Measurements from ENCODE around the gene MILR1. TPM values are rescaled to one million over a fixed set of nuclear protein-coding genes. Genes with fewer than 3 reads are reported as not detected.

The MILR1 gene
- total RNA-seq = under 1 TPM in 1 of 2 donors, not detected in 1; 0.80 TPM
- polyA plus RNA-seq (2013, experiment 1 of 2) = not detected
- not detected for polyA plus RNA-seq (2013, experiment 2 of 2)
- long read RNA-seq, experiment 1 = 0 reads
- long read RNA-seq, experiment 2 = 0 reads
- long read RNA-seq, experiment 3 = 0 reads
- long read RNA-seq, experiment 4 = 0 reads

DNA sequence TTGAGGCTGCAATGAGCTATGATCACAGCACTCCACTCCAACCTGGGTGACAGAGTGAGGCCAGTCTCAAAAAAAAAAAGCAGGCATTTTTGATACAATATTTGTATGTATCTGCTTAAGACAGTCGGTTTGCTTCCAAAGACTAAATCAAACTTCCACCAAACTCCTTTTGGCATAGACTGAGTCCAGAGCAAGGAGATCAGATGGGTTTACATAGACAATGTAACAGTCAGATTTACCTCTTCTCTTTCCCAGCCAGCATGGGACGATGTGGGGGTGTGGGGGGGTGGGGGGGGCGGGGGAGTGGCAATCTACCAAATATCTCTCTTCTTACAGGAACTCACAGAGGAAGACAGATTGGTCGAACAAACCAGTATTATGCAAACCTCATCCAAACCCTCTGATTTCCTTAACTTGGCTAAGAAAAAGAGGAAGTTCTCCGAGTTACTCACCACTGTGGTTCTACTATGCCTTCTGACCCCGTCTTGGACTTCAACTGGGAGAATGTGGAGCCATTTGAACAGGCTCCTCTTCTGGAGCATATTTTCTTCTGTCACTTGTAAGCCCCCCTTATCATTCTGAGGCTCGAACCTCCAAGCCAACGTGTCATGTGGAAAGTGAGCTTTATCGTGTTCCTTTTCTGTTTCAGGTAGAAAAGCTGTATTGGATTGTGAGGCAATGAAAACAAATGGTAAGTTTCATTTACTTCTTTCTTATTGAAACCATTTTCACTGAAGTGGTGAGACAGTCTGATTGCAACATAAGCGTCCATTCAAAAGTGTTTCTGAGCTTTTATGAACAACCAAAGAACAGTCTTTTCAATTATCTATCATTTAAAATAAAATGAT, at the start of gene MILR1:
Gene MILR1 (plus strand): TSS at position 451 of the 848 bp plus-strand sequence. CDS start 54 bp downstream, at position 505.
- no peak within 1 kb of the TSS for H3K27ac ChIP-seq (ENCODE audit: low read depth, low read length)
- Mint-ChIP-seq H3K9me3 (no peaks in the 10 kb centered on the region), H3K4me1 (no peaks in the 10 kb centered on the region), H3K4me3 (no peak within 1 kb of the TSS), H3K27me3 (ENCODE audit: insufficient read depth) (no peaks in the 10 kb centered on the region), H3K27ac (no peak within 1 kb of the TSS), H3K36me3 (ENCODE audit: low read depth) (no peaks in the 10 kb centered on the region)
- H3K27me3 ChIP-seq (ENCODE audit: control insufficient read depth, insufficient read depth, low read length, poor library complexity, severe bottlenecking) = no peaks in the 10 kb centered on the region
- H3K9ac ChIP-seq (ENCODE audit: extremely low read depth, low read length, poor library complexity, severe bottlenecking) = no peak within 1 kb of the TSS
- no peaks in the 10 kb centered on the region for H3K9me3 ChIP-seq (ENCODE audit: control insufficient read depth, low read length)
- H3K4me3 ChIP-seq (ENCODE audit: low read length) = no peak within 1 kb of the TSS
- WGBS, 2 experiments (ENCODE audit: insufficient coverage in 1 of 2, insufficient read length in 1 of 2) = 90 to 92% methylated on average over 5 to 8 of the region's 10 CpGs
- no peaks in the 10 kb centered on the region for H3K4me1 ChIP-seq (ENCODE audit: control insufficient read depth, insufficient read depth, low read length)
- no peak for DNase-seq
- H3K36me3 ChIP-seq (ENCODE audit: control insufficient read depth, insufficient read depth, low read length) = no peaks in the 10 kb centered on the region
- TF ChIP-seq, protein P1, sequence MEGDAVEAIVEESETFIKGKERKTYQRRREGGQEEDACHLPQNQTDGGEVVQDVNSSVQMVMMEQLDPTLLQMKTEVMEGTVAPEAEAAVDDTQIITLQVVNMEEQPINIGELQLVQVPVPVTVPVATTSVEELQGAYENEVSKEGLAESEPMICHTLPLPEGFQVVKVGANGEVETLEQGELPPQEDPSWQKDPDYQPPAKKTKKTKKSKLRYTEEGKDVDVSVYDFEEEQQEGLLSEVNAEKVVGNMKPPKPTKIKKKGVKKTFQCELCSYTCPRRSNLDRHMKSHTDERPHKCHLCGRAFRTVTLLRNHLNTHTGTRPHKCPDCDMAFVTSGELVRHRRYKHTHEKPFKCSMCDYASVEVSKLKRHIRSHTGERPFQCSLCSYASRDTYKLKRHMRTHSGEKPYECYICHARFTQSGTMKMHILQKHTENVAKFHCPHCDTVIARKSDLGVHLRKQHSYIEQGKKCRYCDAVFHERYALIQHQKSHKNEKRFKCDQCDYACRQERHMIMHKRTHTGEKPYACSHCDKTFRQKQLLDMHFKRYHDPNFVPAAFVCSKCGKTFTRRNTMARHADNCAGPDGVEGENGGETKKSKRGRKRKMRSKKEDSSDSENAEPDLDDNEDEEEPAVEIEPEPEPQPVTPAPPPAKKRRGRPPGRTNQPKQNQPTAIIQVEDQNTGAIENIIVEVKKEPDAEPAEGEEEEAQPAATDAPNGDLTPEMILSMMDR (conservative IDR thresholded peaks at IDR 0.05) = no peak

GRCh38 chr17:64399767-64400156, 49.2 kb upstream of the MILR1 start:
- peaks cover 7% of the 10 kb centered on the region for H3K9me3 Mint-ChIP-seq
- no peak overlapping the region for H3K27ac ChIP-seq (ENCODE audit: low read depth, low read length)
- no peaks in the 10 kb centered on the region for H3K9me3 ChIP-seq (ENCODE audit: control insufficient read depth, low read length)
- no peak overlapping the region for H3K4me3 ChIP-seq (ENCODE audit: low read length)
- no peaks in the 10 kb centered on the region for H3K27me3 ChIP-seq (ENCODE audit: control insufficient read depth, insufficient read depth, low read length, poor library complexity, severe bottlenecking)
- no peak overlapping the region for H3K27ac Mint-ChIP-seq
- DNase-seq = no peak
- H3K4me1 ChIP-seq (ENCODE audit: control insufficient read depth, insufficient read depth, low read length) = no peaks in the 10 kb centered on the region
- no peak overlapping the region for H3K9ac ChIP-seq (ENCODE audit: extremely low read depth, low read length, poor library complexity, severe bottlenecking)
- WGBS, 2 experiments (ENCODE audit: insufficient coverage in 1 of 2, insufficient read length in 1 of 2) = 83% methylated on average over 1 of the region's 1 CpG; no CpG with 5 or more reads in 1 of the 2 experiments
- H3K36me3 Mint-ChIP-seq (ENCODE audit: low read depth) = no peaks in the 10 kb centered on the region
- no peaks in the 10 kb centered on the region for H3K27me3 Mint-ChIP-seq (ENCODE audit: insufficient read depth)
- no peaks in the 10 kb centered on the region for H3K36me3 ChIP-seq (ENCODE audit: control insufficient read depth, insufficient read depth, low read length)
- TF ChIP-seq, protein P1 (conservative IDR thresholded peaks at IDR 0.05) = no peak
- no peak overlapping the region for H3K4me3 Mint-ChIP-seq
- peaks cover 6% of the 10 kb centered on the region for H3K4me1 Mint-ChIP-seq

DNA sequence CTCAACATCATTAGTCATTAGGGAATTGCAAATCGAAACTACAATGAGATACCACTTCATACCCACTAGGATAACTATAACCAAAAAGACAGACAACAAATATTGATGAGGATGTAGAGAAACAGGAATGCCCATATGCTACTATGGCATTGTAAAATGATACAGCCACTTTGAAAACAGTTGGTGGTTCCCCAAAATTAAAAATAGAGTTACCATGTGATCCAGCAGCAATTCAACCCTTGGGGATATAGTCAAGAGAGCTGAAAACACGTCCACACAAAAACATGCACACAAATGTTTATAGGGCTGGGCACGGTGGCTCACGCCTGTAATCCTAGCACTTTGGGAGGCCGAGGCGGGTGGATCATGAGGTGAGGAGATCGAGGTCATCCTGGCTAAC, 48.3 kb upstream of the MILR1 start:
- H3K9ac ChIP-seq (ENCODE audit: extremely low read depth, low read length, poor library complexity, severe bottlenecking) = no peak overlapping the region
- Mint-ChIP-seq H3K9me3 (peaks cover 7% of the 10 kb centered on the region), H3K27me3 (ENCODE audit: insufficient read depth) (no peaks in the 10 kb centered on the region)

More for the DNA sequence above, 48.3 kb upstream of the MILR1 start:
- no peak overlapping the region for H3K27ac Mint-ChIP-seq
- no peak overlapping the region for H3K4me3 Mint-ChIP-seq
- no peaks in the 10 kb centered on the region for H3K27me3 ChIP-seq (ENCODE audit: control insufficient read depth, insufficient read depth, low read length, poor library complexity, severe bottlenecking)
- H3K36me3 ChIP-seq (ENCODE audit: control insufficient read depth, insufficient read depth, low read length) = no peaks in the 10 kb centered on the region
- H3K4me3 ChIP-seq (ENCODE audit: low read length) = no peak overlapping the region
- no peaks in the 10 kb centered on the region for H3K36me3 Mint-ChIP-seq (ENCODE audit: low read depth)
- no peaks in the 10 kb centered on the region for H3K9me3 ChIP-seq (ENCODE audit: control insufficient read depth, low read length)
- DNase-seq = no peak
- TF ChIP-seq, protein P1 (conservative IDR thresholded peaks at IDR 0.05) = no peak
- WGBS, 2 experiments (ENCODE audit: insufficient coverage in 1 of 2, insufficient read length in 1 of 2) = 77 to 100% methylated on average over 5 to 7 of the region's 7 CpGs
- H3K27ac ChIP-seq (ENCODE audit: low read depth, low read length) = no peak overlapping the region
- no peaks in the 10 kb centered on the region for H3K4me1 ChIP-seq (ENCODE audit: control insufficient read depth, insufficient read depth, low read length)
- H3K4me1 Mint-ChIP-seq = peaks cover 6% of the 10 kb centered on the region
